Astrocyte (in vitro differentiated cells and primary cell): ENCODE measurements around the gene GLIPR1.

Experiments
- EZH2 ChIP-seq: IDR thresholded peaks from 2 replicates; pipeline ENCODE4 v1.6.1; 2012; ENCODE audit warnings: mild to moderate bottlenecking, low read length, inconsistent platforms; ENCODE audit not compliant: insufficient read depth
- TF ChIP-seq, protein P1 (sequence below): IDR thresholded peaks from 2 replicates; pipeline ENCODE4 v1.5.1; 2011; ENCODE audit warnings: low read depth, mild to moderate bottlenecking, inconsistent platforms, low read length, moderate library complexity; ENCODE audit not compliant: insufficient read depth

DNA sequence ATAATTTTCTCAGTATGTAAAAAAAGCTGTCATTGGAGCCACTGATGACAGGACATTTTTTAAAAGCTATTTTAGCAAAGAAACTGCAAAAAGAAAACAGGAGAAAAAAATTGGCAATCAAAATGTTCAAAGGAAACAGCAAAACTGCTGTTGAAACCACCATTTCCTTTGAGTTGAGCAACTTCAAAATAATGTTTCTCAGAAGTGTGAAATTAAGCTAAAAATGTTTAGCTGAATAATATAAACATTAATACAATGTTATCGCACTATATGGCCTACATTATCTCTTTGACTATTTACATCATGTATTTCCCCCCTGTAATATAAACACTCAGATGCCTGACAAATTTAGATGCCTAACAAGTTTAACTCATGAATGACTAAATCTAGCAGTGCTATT is 23.4 kb upstream of the GLIPR1 start:
- TF ChIP-seq, protein P1, sequence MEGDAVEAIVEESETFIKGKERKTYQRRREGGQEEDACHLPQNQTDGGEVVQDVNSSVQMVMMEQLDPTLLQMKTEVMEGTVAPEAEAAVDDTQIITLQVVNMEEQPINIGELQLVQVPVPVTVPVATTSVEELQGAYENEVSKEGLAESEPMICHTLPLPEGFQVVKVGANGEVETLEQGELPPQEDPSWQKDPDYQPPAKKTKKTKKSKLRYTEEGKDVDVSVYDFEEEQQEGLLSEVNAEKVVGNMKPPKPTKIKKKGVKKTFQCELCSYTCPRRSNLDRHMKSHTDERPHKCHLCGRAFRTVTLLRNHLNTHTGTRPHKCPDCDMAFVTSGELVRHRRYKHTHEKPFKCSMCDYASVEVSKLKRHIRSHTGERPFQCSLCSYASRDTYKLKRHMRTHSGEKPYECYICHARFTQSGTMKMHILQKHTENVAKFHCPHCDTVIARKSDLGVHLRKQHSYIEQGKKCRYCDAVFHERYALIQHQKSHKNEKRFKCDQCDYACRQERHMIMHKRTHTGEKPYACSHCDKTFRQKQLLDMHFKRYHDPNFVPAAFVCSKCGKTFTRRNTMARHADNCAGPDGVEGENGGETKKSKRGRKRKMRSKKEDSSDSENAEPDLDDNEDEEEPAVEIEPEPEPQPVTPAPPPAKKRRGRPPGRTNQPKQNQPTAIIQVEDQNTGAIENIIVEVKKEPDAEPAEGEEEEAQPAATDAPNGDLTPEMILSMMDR = no peak
- TF ChIP-seq EZH2 = no peak
